HPDE6-E6E7 (cell line): ENCODE data around the gene FNDC8.
"Not testable (repeated sequence)": the region's sequence is repeated elsewhere in the genome, so short reads cannot be mapped to it uniquely, and the experiment has no call there.

Experiments used
- DNase-seq: peaks from one replicate; pipeline ENCODE4 v3.0.0; 2011; ENCODE audit warnings: missing footprints; ENCODE audit errors: extremely low spot score

FNDC8 gene

GRCh38 chr17:35170968-35171771 is 49.8 kb downstream of the FNDC8 start:
- peak; percentile 49 for DNase-seq

DNA sequence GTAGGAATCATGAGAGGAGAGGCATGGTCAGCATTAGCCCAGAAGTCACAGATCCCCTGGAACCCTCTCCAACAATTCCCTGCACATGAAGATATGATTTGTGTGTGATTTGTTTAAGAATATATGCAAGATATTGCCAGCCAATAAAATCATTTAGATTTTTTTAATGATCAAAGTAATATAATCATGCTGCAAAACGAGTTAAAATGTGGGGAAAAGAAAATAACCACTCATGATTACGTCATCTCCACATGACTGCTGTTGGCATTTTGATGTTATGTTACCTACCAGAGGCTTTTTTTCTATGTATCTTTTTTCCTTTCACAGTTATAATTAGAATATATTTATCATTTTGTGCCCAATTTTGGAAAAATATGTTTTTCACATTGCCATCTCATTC is 50.4 kb downstream of the FNDC8 start:
- DNase-seq: no peak

GRCh38 chr17:35172321-35172720 is 50.9 kb downstream of the FNDC8 start:
- not testable (repeated sequence) for DNase-seq

DNA sequence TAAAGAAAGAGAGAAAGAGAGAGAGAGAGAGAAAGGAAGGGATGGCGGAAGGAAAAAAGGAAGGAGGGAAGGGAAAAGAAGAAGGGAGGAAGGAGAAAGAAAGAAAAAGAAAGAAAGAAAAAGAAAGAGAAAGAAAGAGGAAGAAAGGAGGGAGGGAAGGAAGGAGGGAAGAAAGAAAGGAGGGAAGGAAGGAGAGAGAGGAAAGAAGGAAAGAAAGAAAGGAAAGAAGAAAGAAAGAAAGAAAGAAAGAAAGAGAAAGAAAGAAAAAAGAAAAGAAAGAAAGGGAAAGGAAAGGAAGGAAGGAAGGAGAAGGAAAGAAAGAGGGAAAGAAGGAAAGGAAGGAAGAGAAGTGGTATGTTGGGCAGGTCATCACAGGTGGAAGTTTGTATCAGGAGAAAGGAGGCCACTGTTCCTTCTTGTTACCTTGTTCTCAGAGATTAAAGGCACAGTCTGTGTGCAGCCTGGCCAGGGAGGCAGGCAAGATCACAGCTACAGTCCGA is 53.5 kb downstream of the FNDC8 start:
- DNase-seq: no peak

DNA sequence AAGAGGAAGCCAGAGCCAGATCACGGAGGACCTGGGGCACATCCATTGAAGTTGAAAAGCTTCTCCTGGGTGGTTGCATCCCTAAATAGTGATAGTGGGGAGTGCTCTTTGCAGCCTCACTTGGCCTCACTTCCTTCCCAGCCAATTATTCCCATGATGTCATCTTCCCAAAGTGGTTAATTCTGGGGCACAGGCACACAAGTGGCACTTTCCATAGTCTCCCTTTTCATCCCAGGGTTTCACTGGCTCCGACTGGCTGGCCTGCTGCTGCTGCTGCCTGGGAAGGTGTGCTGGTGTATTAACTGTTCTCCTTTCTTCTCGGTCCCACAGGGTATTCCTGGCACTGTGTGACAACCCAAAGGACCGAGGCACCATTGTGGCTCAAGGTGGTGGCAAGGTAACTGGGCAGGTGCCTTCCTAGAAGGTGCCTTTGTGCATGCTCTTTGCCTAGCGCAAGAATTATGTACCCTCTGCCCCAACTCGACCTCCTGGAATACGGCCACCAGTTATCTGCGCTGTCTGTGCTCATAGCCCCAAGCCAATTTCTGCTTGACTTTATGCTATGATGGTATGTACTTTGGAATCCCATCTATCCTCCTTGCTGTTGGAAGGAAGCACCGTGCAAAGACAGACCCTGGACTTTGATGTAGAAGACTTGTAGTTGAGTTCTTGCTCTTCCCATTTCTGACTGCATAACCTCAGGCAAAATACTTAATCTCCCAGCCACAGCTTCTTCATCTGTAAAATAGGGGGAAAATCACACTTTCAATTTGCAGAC is 54.4 kb downstream of the FNDC8 start:
- DNase-seq: no peak

GRCh38 chr17:35176897-35177296 is 55.5 kb downstream of the FNDC8 start:
- DNase-seq: no peak

DNA sequence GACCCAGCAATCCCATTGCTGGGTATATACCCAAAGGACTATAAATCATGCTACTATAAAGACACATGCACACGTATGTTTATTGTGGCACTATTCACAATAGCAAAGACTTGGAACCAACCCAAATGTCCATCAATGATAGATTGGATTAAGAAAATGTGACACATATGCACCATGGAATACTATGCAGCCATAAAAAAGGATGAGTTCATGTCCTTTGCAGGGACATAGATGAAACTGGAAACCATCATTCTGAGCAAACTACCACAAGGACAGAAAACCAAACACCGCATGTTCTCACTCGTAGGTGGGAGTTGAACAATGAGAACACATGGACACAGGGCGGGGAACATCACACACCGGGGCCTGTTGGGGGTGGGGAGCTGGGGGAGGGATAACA is 58.0 kb downstream of the FNDC8 start:
- not testable (repeated sequence) for DNase-seq
